GM23248 (cell line): ENCODE results near the gene UBAP1. TPM values are rescaled to one million over a fixed set of nuclear protein-coding genes. Genes with fewer than 3 reads are reported as not detected.
"Not testable (repeated sequence)": the region's sequence is repeated elsewhere in the genome, so short reads cannot be mapped to it uniquely, and the experiment has no call there.

ENCODE experiments used
- DNase-seq: peaks from one replicate; pipeline ENCODE4 v3.0.0-alpha.2; 2015
- H2AFZ ChIP-seq: fragments of 200-600 bp; sonication (generic); 2 replicates; pipeline ENCODE4 v1.6.1; 2016; ENCODE audit warnings: antibody characterized with exemption
- H3F3A ChIP-seq: fragments of 200-600 bp; sonication (generic); 2 replicates; pipeline ENCODE4 v1.6.1; 2016; ENCODE audit warnings: mild to moderate bottlenecking, antibody characterized with exemption, mixed run types; ENCODE audit not compliant: insufficient read depth
- H3K27ac ChIP-seq: fragments of 200-600 bp; sonication (generic); 2 replicates; pipeline ENCODE4 v1.5.1; 2016; ENCODE audit warnings: mild to moderate bottlenecking
- H3K27me3 ChIP-seq: fragments of 200-600 bp; sonication (generic); replicated peaks from 2 replicates; pipeline ENCODE4 v1.6.1; 2016; ENCODE audit warnings: mild to moderate bottlenecking; ENCODE audit not compliant: insufficient read depth
- H3K36me3 ChIP-seq: fragments of 200-600 bp; sonication (generic); 2 replicates; pipeline ENCODE4 v1.6.1; 2016; ENCODE audit warnings: low read depth, mild to moderate bottlenecking
- H3K4me1 ChIP-seq: fragments of 200-600 bp; sonication (generic); 2 replicates; pipeline ENCODE4 v1.6.1; 2016; ENCODE audit warnings: mild to moderate bottlenecking; ENCODE audit not compliant: insufficient read depth
- H3K4me2 ChIP-seq: fragments of 200-600 bp; sonication (generic); one replicate; pipeline ENCODE4 v1.6.1; 2016; ENCODE audit warnings: mild to moderate bottlenecking; ENCODE audit not compliant: unreplicated experiment
- H3K4me3 ChIP-seq: fragments of 200-600 bp; sonication (generic); 2 replicates; pipeline ENCODE4 v1.5.1; 2016; ENCODE audit warnings: mild to moderate bottlenecking
- H3K79me2 ChIP-seq: fragments of 200-600 bp; sonication (generic); 2 replicates; pipeline ENCODE4 v1.6.1; 2016; ENCODE audit warnings: mild to moderate bottlenecking; ENCODE audit not compliant: insufficient read depth
- H3K9ac ChIP-seq: fragments of 200-600 bp; sonication (generic); 2 replicates; pipeline ENCODE4 v1.6.1; 2016; ENCODE audit warnings: mild to moderate bottlenecking
- H3K9me2 ChIP-seq: fragments of 200-600 bp; sonication (generic); 2 replicates; pipeline ENCODE4 v1.6.1; 2016; ENCODE audit warnings: mixed run types, mild to moderate bottlenecking, moderate library complexity; ENCODE audit not compliant: insufficient read depth
- H3K9me3 ChIP-seq: fragments of 200-600 bp; sonication (generic); one replicate; pipeline ENCODE4 v1.6.1; 2017; ENCODE audit warnings: low read depth
- H4K20me1 ChIP-seq: fragments of 200-600 bp; sonication (generic); 2 replicates; pipeline ENCODE4 v1.6.0; 2016; ENCODE audit not compliant: insufficient read depth
- EZH2 ChIP-seq: fragments of 200-600 bp; sonication (generic); IDR thresholded peaks from 2 replicates; pipeline ENCODE4 v1.6.1; 2018; ENCODE audit warnings: antibody characterized with exemption, mild to moderate bottlenecking; ENCODE audit not compliant: insufficient read depth, poor library complexity, severe bottlenecking
- EZH2phosphoT487 ChIP-seq: fragments of 200-600 bp; sonication (generic); IDR thresholded peaks from 2 replicates; pipeline ENCODE4 v1.6.1; 2018; ENCODE audit warnings: antibody characterized with exemption, moderate library complexity, mild to moderate bottlenecking, low read depth; ENCODE audit not compliant: insufficient read depth
- WGBS, 2 experiments: methylation state at CpG; one replicate each; pipeline ENCODE4 v1.1.6; 2015 to 2017; ENCODE audit warnings: low lambda C conversion rate in 2 of 2, low coverage in 1 of 2; ENCODE audit errors: missing lambda C conversion rate in 2 of 2; 5-methylcytosine and 5-hydroxymethylcytosine counted together
- in situ Hi-C: fragments of 300-500 bp; cut with MboI; formaldehyde crosslinking; loops from 2 replicates; pipeline ENCODE4 v1.15.0; 2020
- polyA plus RNA-seq: library from polyadenylated mRNA; unstranded; fragments of >200 nt; fragmentation: Nextera tagmentation; extraction: Ambion mirVana; gene quantifications from 2 replicates; pipeline ENCODE4 v1.2.1, GENCODE V29; 2016
- total RNA-seq: library from RNA; depleted of rRNA; stranded (reverse); fragments of >200 nt; shearing (Covaris generic); gene quantifications from 2 replicates; pipeline ENCODE4 v1.2.3, GENCODE V29; 2014

UBAP1 gene
- total and polyA plus RNA-seq, 2 experiments from 2014 or later = 26.8 to 50.1 TPM

DNA sequence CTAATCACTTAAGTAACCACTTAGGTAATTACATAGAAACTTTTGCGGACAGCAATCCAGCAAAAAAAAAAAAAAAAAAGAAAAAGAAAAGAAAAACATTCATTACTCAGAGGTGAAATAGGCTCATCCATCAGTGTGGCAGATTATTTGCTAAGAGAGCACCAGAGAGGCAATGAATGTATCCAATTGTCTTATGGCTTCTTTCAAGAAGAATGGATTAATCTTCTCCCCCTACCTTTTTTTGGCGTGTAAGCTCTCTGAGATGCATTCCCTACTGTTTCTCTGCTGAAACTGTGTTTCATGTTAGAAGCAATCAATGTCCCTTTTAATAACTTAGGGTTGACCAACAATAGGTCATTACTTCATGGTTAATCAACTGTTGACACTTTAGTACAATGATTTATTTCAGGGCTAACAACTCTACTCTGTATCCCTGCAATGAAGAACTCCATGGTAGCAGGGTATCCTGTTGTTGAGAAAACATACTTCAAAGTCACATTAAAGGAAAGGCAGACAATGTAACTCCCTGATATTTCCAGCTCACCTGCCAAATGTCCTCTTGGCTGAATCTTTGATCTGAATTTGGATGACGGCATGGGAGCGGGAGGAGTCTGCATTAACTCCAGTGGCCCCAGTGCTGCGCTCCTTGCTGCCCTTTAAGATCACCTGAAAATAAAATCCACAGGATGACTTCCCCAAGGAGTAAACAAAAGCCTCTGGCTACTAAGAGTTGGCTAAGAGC, 92.6 kb downstream of the UBAP1 start:
- Histone ChIP-seq H3F3A (no peaks in the 10 kb centered on the region), H3K9me2 (no peaks in the 10 kb centered on the region), H3K36me3 (no peaks in the 10 kb centered on the region), H3K27me3 (no peaks in the 10 kb centered on the region), H3K9ac (no peak overlapping the region), H3K4me2 (no peak overlapping the region), H4K20me1 (no peaks in the 10 kb centered on the region), H2AFZ (no peak overlapping the region), H3K9me3 (no peaks in the 10 kb centered on the region), H3K4me3 (no peak overlapping the region), H3K79me2 (no peaks in the 10 kb centered on the region), H3K4me1 (no peaks in the 10 kb centered on the region), H3K27ac (no peak overlapping the region)
- WGBS, 2 experiments = 88 to 91% methylated on average over 5 of the region's 5 CpGs
- in situ Hi-C loops = no loop called here
- TF ChIP-seq EZH2 = no peak
- no peak for TF ChIP-seq EZH2phosphoT487
- DNase-seq = no peak

DNA sequence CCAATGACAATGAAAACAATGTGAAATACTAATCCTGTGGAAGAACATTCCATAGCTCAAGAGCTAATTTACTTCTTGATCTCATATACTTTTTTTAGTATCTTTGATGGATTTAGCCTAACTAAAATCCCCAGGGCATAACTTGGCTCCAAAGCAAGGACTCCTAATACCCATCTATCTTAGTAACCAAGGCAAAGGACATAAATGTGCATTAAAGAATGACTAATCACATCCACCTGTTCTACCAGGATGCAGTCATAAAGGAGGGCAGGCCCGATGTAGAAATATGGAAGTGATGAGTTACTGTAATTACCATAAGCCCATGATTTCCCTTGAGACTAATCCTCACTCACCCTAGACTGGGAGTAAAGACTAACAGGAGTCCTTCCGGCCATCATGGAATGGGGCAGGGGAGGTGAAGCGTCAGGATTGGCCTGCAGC, 93.3 kb downstream of the UBAP1 start:
- no peaks in the 10 kb centered on the region for H3K4me1 ChIP-seq
- DNase-seq = no peak
- TF ChIP-seq EZH2phosphoT487 (no peak), EZH2 (no peak)
- H3K4me3 ChIP-seq = no peak overlapping the region
- no peak overlapping the region for H3K27ac ChIP-seq
- H3K9me3 ChIP-seq = no peaks in the 10 kb centered on the region
- H3K4me2 ChIP-seq = no peak overlapping the region
- H3K9me2 ChIP-seq = no peaks in the 10 kb centered on the region
- no peaks in the 10 kb centered on the region for H3K27me3 ChIP-seq
- H3F3A ChIP-seq = no peaks in the 10 kb centered on the region
- H3K36me3 ChIP-seq = no peaks in the 10 kb centered on the region
- no peak overlapping the region for H2AFZ ChIP-seq
- no peak overlapping the region for H3K9ac ChIP-seq
- WGBS, 2 experiments = 61 to 64% methylated on average over 3 of the region's 3 CpGs
- no peaks in the 10 kb centered on the region for H3K79me2 ChIP-seq
- no peaks in the 10 kb centered on the region for H4K20me1 ChIP-seq
- in situ Hi-C loops = no loop called here

DNA sequence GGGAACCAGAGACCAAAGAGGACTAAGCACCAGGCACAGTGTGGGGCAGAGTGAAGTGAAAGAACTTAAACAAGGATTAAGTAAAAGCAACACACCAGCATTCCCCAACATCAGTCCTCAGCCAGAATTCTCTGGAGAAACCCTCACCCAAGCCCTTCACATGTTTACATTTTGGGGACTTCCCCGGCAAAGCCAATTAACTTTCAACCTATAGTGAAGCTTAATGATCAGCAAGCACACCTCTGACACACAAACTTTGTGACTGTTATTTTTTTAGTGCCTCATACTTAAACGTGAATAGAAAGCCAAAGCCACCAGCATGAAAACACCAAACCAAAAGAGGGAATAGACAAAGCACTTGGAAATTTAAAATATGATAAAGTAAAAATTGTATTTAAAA, 94.7 kb downstream of the UBAP1 start:
- H3K9me2 ChIP-seq, H3K9me3 ChIP-seq, H4K20me1 ChIP-seq, H3K9ac ChIP-seq, H3K27me3 ChIP-seq, H3K4me2 ChIP-seq, H3K27ac ChIP-seq, H3K36me3 ChIP-seq, DNase-seq, H2AFZ ChIP-seq, H3F3A ChIP-seq, H3K4me3 ChIP-seq, in situ Hi-C loops, H3K4me1 ChIP-seq, H3K79me2 ChIP-seq: not testable (repeated sequence)
- WGBS, 2 experiments = no CpG with 5 or more reads among the region's 2 CpGs

DNA sequence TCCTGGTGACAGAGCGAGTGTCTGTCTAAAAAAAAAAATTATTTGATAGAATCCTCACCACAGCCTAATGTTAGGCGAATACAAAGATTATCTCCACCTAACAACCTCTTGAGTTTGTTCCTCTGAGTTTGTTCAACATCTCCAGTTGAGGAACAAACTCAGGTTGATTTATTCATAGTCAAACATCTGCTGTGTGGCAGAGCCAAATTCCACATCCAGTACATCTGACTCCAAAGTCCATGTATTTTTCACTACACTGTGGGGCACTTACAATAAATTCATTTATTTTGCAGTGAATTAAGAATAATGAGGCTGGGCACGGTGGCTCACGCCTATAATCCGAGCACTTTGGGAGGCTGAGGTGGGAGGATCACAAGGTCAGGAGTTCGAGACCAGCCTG, 97.0 kb downstream of the UBAP1 start:
- Histone ChIP-seq H3K4me2 (no peak overlapping the region), H3K27ac (no peak overlapping the region), H3K9me3 (no peaks in the 10 kb centered on the region), H3K36me3 (no peaks in the 10 kb centered on the region), H3K27me3 (no peaks in the 10 kb centered on the region), H3F3A (no peaks in the 10 kb centered on the region), H2AFZ (no peak overlapping the region), H3K9ac (no peak overlapping the region), H4K20me1 (no peaks in the 10 kb centered on the region), H3K79me2 (no peaks in the 10 kb centered on the region), H3K4me3 (no peak overlapping the region), H3K4me1 (no peaks in the 10 kb centered on the region), H3K9me2 (no peaks in the 10 kb centered on the region)
- in situ Hi-C loops = no loop called here
- TF ChIP-seq EZH2 = no peak
- no peak for TF ChIP-seq EZH2phosphoT487
- no peak for DNase-seq
- WGBS, 2 experiments = 86 to 87% methylated on average over 6 of the region's 6 CpGs

DNA sequence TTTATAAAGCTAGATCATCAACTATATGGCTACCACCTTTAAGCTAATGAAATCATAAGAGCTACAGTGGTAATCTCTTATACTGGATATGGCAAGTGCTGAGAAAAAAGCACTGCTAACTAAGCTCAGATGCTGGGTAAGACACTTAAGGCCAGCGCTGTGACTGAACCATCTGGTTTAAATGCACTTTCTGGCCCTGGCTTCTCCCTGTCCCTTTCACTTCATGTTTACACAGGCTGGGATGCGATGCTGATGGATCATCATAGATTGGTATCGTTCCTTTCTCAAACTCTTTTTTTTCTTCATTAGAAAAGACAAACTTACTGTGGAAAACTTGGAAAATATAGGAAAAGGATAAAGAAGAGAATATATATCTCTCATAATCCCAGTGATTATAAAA, 97.9 kb downstream of the UBAP1 start:
- H3K36me3 ChIP-seq = no peaks in the 10 kb centered on the region
- TF ChIP-seq EZH2 (no peak), EZH2phosphoT487 (no peak)
- no peaks in the 10 kb centered on the region for H3F3A ChIP-seq
- peak; percentile 16 for DNase-seq
- no peak overlapping the region for H3K4me3 ChIP-seq
- no peak overlapping the region for H3K9ac ChIP-seq
- no peak overlapping the region for H3K27ac ChIP-seq
- 13 to 18% methylated on average over 3 of the region's 3 CpGs for WGBS, 2 experiments
- H3K9me3 ChIP-seq = no peaks in the 10 kb centered on the region
- no peaks in the 10 kb centered on the region for H3K4me1 ChIP-seq
- peak overlapping the region; percentile 23; the same call in 1 of the 2 replicates for H2AFZ ChIP-seq
- H3K9me2 ChIP-seq = no peaks in the 10 kb centered on the region
- H3K4me2 ChIP-seq = no peak overlapping the region
- no peaks in the 10 kb centered on the region for H4K20me1 ChIP-seq
- no peaks in the 10 kb centered on the region for H3K79me2 ChIP-seq
- in situ Hi-C loops = no loop called here
- H3K27me3 ChIP-seq = no peaks in the 10 kb centered on the region
